Measurements from ENCODE around the gene PRDM8. TPM values are rescaled to one million over a fixed set of nuclear protein-coding genes. Genes with fewer than 3 reads are reported as not detected.
A peak's percentile ranks its signal among the peaks of the same experiment; 100 is the strongest.
"Not testable (repeated sequence)": the region's sequence is repeated elsewhere in the genome, so short reads cannot be mapped to it uniquely, and the experiment has no call there.

PRDM8 gene
- total RNA-seq, 1 donor from 2014 or later, result 2.5 TPM

DNA sequence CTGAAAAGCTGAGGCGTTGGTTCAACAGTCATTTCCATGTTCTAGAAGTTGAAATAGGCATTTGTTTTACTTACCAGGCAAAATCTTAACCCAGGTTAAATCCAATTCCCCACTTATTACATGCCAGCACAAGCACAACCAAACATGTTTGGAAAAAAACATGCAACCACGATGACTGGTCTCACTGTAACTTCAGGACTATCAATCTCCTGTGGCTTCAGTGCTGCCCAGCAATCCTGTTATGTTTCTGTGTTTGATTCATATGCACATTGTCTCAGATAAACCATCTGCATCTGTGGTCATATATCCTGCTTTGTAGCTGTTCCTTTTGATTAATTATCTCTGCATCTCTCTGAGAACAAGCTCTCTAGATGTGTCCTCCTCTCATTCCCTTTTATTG is 28.3 kb downstream of the PRDM8 start:
- DNase-seq (ENCODE audit: extremely low read depth, low read depth, low spot score), result no peak

- no peak for DNase-seq (ENCODE audit: extremely low read depth, low read depth, low spot score)
Measured at GRCh38 chr4:80226094-80226493, 28.8 kb downstream of the PRDM8 start.

- no peak for DNase-seq (ENCODE audit: extremely low read depth, low read depth, low spot score)
Measured at GRCh38 chr4:80228460-80228859, 31.2 kb downstream of the PRDM8 start.

DNA sequence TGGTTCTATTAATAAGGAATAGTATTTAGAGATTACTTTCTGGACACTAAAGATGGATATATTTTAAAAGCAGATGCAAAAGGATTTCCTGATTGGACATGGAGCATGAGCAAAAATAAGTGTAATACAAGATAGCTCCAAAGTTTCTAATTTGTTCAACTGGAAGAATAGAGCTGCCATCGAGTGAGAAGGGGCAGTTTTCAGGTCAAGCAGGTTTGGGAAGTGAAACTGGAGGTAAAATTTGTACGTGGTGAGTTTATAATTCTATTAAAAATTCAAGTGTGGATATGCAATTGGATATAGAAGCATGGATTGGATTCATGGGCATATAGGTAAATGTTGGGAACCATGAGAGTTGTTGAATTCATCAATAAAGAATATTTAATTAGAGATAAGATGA is 31.8 kb downstream of the PRDM8 start:
- no peak for DNase-seq (ENCODE audit: extremely low read depth, low read depth, low spot score)

DNA sequence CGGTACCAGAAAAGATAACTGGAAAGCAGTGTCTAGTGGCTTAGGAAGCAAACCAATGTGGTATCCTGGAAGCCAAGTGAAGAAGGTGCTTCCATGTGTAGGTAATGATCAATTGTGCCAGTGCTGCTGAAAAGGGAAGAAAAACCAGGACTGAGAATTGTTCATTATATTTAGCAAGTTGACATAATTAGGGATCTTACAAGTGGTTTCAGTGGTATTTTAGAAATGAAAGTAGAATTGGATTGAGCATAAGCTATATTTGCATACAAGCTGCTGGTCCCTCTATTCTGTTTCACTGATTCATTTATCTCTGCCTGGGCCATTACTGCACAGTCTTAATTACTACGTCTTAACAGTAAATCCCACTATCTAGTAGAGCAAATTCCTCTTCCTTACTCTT is 32.3 kb downstream of the PRDM8 start:
- DNase-seq (ENCODE audit: extremely low read depth, low read depth, low spot score), result no peak

DNA sequence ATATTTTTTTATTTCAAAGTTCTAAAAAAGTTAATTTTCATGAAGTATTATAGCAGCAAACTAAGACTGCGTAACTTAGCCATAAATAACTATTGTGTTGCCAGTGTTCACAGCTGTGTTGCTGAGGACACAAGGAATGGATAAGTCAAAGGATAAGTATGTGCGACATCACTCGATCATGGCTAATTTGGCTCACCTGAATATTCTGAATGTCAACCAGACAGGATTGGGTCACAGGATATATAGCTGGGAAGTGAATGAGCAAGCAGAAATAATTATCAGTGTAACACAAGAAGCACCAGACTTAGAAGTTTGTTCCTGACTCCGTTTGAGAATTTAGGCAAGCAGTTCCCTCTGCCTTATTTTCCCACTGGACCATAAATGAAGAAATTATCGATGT is 33.9 kb downstream of the PRDM8 start:
- DNase-seq (ENCODE audit: extremely low read depth, low read depth, low spot score), result no peak

DNA sequence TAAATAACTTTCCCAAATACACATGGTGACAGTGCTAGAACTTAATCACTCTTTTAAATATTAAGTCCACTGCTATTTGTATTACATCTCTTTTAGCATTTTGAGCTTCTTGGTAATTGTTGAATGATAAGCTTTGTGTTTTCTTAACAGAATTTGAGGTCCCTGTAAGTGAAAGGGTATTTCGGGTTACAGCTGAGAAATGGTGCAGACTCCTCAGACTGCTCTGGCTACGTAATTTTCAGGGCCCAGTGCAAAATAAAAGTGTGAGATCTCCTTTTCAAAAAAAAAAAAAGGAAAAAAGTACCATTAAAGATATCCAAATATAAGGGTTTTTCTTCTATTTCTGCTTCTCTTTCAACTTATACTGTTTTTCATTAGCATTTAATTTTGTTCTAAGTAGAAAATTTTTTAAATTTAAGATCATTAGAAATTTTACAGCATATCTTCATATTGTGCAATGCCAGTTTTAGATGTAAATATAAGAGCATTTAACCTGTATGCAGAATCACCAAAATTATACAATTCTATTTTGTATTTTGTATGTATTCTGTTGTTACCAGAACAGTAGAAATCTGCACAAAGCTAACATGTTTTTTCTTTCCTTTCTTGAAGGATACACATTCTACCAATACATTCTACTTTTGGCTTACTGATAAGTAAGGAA is 35.5 kb downstream of the PRDM8 start:
- DNase-seq (ENCODE audit: extremely low read depth, low read depth, low spot score), result no peak

- DNase-seq (ENCODE audit: extremely low read depth, low read depth, low spot score), result no peak
Measured at GRCh38 chr4:80233390-80233789, 36.1 kb downstream of the PRDM8 start.

GRCh38 chr4:80235451-80235850 is 38.1 kb downstream of the PRDM8 start:
- no peak for DNase-seq (ENCODE audit: extremely low read depth, low read depth, low spot score)

DNA sequence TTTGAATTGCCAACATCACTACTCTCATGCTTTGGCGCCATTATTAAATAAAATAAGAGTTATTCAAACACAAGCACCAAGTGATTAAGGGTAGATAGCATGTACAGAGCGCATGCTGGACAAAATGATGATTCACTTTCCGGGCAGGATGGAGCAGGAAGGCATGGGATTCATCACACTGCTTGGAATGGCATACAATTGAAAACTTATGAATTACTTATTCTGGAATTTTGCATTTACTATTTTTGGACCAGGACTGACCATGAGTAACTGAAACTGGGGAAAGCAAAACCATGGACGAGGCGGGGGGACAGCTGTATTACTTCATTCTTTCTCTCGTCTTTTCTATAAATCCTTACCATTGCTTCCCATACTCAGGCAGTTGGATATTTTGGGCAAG is 40.7 kb downstream of the PRDM8 start:
- DNase-seq (ENCODE audit: extremely low read depth, low read depth, low spot score), result peak; percentile 80

GRCh38 chr4:80239480-80240150 is 42.3 kb downstream of the PRDM8 start:
- DNase-seq (ENCODE audit: extremely low read depth, low read depth, low spot score), result no peak

GRCh38 chr4:80240976-80241375 is 43.7 kb downstream of the PRDM8 start:
- no peak for DNase-seq (ENCODE audit: extremely low read depth, low read depth, low spot score)

GRCh38 chr4:80243274-80244018 is 46.1 kb downstream of the PRDM8 start:
- no peak for DNase-seq (ENCODE audit: extremely low read depth, low read depth, low spot score)

- DNase-seq (ENCODE audit: extremely low read depth, low read depth, low spot score), result not testable (repeated sequence)
Measured at GRCh38 chr4:80247484-80247883, 50.2 kb downstream of the PRDM8 start.

GRCh38 chr4:80249144-80249543 is 51.8 kb downstream of the PRDM8 start:
- DNase-seq (ENCODE audit: extremely low read depth, low read depth, low spot score), result no peak

DNA sequence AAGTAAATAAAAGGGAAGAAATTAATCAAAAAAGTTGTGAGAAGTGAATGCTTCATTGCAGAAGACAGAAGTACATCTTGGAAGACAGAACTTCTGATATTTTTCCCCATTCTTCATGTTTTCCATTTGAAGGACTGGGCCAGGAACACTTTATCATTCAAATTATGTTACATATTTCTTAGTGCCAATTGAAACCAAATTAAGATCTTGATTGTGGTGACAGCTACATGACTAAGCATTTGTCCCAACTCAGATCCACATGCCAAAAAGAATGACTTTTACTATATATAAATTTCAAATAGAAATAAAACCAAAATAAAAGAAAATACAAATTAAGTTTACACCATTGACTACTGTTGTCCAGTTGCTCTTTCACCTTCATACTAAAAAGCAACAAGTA is 55.1 kb downstream of the PRDM8 start:
- DNase-seq (ENCODE audit: extremely low read depth, low read depth, low spot score), result no peak

DNA sequence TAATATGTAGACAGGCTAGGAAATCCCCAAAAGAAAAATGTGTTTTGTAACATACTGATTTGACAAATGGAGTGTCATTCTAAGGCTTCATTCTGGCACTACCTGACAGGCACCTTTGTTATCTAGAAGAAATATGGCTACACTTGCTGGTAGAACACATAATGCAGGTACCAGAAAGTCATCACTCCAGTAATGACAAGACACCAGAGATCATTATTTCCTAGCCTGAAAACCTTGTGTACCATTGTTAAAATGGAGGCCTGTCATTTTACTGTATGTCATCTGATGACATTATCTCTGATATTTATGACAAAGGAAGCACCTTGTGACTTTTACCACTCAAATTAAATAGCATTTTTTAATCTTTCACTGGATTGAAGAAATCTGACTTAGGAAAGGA is 55.6 kb downstream of the PRDM8 start:
- DNase-seq (ENCODE audit: extremely low read depth, low read depth, low spot score), result no peak

GRCh38 chr4:80253510-80253909 is 56.2 kb downstream of the PRDM8 start:
- no peak for DNase-seq (ENCODE audit: extremely low read depth, low read depth, low spot score)
